Body of pancreas (tissue), 4 donors: ENCODE data around the gene IFT122.

Experiments
- POLR2A ChIP-seq, 3 donors: fragments of 450-650 bp; IDR thresholded peaks; one replicate each; pipeline ENCODE4 v1.6.1; 2016; ENCODE audit warnings: antibody characterized with exemption in 3 of 3, mild to moderate bottlenecking in 2 of 3
- TF ChIP-seq, protein P1 (sequence below), 7 experiments: fragments of 450-650 bp in 4 of 7; fragments of 200-600 bp in 3 of 7; sonication (generic) in 3 of 7; IDR thresholded peaks; one replicate each; pipeline ENCODE4 v1.5.1; 2016 to 2019; ENCODE audit warnings: antibody characterized with exemption in 7 of 7

DNA sequence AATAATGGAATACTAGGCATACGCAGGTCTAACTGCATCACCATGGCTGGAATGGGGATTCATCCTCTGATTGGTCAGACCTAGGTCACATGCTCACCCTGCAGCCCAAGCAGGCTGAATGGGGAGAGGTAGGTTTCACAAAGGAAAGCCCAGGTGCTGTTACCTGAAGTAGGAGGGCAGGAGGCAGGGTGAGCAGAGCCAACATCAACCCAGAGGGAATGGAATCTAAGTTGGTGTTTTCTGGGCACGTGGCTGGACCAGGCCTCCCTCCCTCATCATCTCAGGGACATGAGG is 96.3 kb downstream of the IFT122 start:
- TF ChIP-seq, protein P1, sequence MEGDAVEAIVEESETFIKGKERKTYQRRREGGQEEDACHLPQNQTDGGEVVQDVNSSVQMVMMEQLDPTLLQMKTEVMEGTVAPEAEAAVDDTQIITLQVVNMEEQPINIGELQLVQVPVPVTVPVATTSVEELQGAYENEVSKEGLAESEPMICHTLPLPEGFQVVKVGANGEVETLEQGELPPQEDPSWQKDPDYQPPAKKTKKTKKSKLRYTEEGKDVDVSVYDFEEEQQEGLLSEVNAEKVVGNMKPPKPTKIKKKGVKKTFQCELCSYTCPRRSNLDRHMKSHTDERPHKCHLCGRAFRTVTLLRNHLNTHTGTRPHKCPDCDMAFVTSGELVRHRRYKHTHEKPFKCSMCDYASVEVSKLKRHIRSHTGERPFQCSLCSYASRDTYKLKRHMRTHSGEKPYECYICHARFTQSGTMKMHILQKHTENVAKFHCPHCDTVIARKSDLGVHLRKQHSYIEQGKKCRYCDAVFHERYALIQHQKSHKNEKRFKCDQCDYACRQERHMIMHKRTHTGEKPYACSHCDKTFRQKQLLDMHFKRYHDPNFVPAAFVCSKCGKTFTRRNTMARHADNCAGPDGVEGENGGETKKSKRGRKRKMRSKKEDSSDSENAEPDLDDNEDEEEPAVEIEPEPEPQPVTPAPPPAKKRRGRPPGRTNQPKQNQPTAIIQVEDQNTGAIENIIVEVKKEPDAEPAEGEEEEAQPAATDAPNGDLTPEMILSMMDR (IDR thresholded peaks at IDR 0.05), result no peak
- TF ChIP-seq POLR2A (IDR thresholded peaks at IDR 0.05), result no peak
